Measurements from ENCODE around the gene GEMIN2.

GRCh38 chr14:39091716-39092115 is 22.4 kb upstream of the GEMIN2 start:
- TF ChIP-seq CTCF (IDR thresholded peaks at IDR 0.05) = no peak
- no peak for TF ChIP-seq POLR2A (IDR thresholded peaks at IDR 0.05)

Data from lower leg skin (tissue), 3 donors.